Measurements from ENCODE around the gene CTSE.

DNA sequence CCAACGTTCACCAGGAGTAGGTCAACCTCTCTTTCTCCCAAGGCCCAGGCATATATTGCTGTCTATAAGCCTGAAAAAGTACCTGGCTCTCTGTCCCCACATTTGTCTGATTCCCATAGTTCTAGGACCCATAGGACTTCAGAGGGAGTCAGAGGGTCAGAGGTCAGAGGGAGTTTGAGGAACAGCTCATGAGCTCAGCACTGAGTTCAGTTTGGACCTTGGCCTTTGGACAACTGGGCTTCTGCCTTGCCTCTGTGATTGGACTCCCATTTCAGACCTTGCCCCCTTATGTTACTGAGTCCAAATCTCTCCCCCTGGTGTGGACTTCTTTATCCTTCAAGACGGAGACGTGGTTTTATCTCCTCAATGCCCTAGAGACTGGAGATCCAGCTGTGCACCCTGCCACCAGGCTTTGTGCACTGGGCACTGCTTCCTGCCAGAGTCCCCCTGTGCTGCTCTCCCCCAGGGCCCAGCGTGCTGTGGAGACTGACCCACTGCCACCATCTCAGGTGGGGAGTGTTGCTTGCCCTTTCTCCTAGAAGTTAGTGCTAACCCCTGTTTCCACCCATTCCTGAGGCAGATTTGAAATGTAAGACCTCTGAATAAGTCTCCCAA, 3.2 kb downstream of the CTSE start:
- TF ChIP-seq CTCF (IDR thresholded peaks at IDR 0.05) (no peak), POLR2A (IDR thresholded peaks at IDR 0.05) (no peak), POLR2AphosphoS5 (IDR thresholded peaks at IDR 0.05) (no peak), EP300 (IDR thresholded peaks at IDR 0.05; ENCODE audit: low read depth) (no peak)
